Skin epidermis (tissue), 12 donors: ENCODE data around the gene FGR.

Experiments used
- H3K27ac ChIP-seq, 21 experiments: fragments of 200-600 bp; sonication (generic) in 11 of 21; one replicate each; pipeline ENCODE4 v1.5.0; 2020; ENCODE audit warnings: mild to moderate bottlenecking in 3 of 21, inconsistent platforms in 2 of 21, moderate library complexity in 2 of 21
- H3K4me3 ChIP-seq, 7 experiments: fragments of 200-600 bp; sonication (generic) in 2 of 7; one replicate each; pipeline ENCODE4 v1.5.0; 2020; ENCODE audit warnings: inconsistent platforms in 2 of 7, mild to moderate bottlenecking in 2 of 7, moderate library complexity in 1 of 7

FGR gene

DNA sequence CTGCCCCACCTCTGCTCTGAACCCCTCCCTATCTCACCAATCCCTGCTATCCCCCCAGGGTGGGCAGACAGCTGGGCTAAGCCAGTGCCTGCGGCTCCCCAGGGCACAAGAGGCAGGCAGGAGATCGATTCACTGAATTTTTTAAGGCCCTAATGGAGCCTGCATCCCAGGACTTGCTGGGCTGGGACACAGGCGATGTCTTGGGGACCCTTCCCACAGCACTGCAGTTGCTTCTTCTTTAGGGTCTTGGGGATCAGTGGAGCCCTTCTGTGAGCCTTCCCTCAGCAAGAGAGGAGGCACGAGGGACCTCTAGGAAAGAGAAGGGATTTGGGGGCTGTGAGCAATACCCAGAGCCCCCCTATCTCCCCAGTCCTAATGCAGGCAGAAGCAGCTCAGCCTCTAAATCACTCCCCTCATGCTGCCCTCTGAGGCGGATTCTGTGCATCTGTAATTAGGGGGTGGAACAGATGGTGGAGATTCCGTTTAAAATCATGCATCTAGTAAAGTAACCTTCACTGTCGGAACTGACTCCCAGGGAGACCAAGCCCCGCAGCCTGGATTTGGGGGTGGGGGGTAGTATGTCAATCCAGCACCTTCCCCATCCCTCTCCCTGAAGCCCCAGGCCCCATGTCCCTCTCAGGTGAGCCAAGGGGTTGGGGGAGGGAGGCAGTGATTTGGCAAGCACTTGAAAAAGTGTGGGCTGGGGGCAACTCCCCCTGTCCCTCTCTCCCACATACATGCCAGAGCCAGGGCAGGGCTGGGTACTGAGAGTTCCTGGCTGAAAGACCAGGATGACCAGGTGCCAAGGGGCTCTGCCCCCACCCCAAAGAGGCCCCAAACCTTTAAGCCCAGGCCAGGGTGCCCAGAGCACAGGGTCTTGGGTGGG is 41.1 kb downstream of the FGR start:
- Histone ChIP-seq H3K4me3 (no peak overlapping the region), H3K27ac (peak overlapping the region in 10 of 21 experiments; percentile 23 to 85 (median 55))

DNA sequence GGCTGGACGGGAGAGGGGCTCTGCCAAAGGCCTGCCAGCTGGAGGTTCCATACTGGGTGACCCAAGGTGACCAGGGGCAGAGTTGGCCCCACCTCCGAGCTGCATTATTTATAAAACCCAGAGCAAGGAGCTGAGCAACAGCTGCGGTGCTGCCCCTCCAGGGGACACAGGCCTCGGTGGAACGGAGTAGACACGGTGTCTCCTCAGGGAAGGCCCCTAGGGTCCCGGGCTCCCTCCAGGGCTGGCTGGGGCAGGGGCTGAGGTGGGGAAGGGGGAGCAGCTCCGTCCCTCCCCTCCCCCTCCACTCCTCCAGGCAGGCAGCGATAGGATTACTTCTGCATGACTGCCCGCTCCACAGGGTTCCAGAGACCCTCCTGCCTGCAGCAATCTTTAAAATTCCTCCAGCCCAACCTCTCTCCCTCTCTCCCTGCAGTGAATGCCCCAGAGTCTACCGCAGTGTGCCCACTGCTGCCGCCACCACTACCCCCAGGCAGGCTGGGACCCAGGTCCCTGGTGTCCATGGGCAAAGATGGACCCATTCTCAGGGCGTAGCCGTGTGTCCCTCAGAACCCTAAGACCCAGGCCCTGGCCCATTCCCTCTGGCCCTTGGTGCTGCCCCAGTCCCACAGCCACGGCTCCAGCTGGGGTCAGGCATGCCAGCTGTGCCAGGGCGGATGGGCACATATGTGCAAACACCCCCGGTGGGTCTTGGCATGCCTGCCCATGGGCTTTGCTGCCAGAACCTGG is 41.9 kb downstream of the FGR start:
- H3K4me3 ChIP-seq, result no peak overlapping the region
- peak overlapping the region in 7 of 21 experiments; percentile 20 to 85 (median 54) for H3K27ac ChIP-seq

DNA sequence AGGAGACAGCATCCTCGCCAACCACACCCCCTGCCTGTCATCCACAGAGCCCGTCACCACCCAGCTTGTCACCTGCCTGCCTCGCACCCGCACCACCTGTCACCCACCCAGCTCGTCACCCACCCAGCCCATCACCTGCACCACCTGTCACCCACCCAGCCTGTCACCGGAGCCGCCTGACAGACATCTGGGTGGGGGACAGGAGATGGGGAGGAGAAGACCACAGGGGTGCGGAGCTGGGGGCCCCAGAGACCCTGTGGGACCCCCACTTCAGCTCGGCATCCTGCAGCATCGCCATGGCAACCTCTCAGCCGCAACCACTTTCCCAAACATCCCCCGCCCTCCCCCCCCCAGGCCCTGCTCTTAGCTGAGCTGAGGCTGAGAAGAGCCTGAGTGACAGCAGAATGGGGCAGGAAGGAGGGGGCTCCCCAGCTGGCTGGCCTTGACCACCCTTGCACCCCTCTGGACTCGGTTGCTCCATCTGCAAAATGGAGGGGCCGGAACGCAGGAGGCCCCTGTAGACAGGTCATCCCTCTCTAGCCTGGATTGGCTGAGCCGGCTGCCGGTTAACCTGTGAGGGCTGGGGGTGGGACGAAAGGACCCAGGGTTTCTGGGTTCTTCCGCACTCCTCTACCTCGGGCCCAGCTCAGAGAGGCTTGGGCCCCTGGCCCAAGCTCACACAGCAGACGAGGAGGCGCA is 42.6 kb downstream of the FGR start:
- Histone ChIP-seq H3K27ac (peak overlapping the region in 5 of 21 experiments; percentile 23 to 85 (median 55)), H3K4me3 (no peak overlapping the region)

DNA sequence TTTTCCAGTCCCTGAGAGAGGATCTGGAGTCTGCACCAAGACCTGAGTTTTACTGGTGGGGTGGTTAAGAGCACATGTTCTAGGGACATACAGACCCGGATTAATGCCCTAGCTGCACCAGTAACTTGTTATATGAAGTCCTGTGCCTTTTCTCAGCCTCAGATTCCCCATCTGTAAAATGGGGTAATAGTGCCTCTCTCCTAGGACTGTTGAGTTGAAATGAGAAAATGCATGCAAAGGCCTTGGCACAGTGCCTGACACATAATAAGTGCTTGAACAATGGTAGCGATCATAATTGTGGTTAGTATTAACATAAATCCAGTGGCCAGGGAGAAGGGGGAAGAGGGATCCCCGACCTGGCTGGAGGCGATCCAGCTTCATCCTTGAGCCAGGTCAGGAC is 43.4 kb downstream of the FGR start:
- Histone ChIP-seq H3K4me3 (no peak overlapping the region), H3K27ac (peak overlapping the region in 8 of 21 experiments; percentile 11 to 85 (median 42))

DNA sequence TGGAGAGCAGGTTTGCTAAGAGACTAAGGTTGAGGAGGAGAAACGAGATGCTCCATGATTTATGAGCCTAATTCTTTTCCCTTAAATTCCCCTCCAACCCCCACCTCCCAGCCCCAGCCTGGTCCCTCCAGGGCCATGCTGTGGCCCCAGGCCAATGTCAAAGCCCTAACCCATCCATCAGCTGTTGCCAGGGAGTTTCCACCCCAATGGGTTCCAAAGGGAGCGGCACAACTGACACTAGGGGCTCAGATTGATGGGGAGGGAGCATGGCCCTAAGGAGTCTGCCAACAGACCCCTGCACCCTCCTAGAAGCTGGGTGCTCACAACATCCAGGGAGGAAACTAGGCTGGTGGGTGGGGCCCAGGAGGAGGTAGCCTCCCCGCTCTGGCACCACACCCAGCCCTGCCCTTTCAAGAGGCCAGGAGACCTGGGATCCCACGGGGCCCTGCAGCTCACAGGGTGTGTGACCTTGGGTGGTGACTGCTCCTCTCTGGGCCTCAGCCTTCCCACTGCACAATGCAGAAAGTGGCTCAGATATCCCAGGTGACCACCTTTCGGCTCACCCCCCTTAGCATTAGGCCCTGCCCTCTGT is 44.0 kb downstream of the FGR start:
- H3K4me3 ChIP-seq, result no peak overlapping the region
- peak overlapping the region in 11 of 21 experiments; percentile 11 to 85 (median 47) for H3K27ac ChIP-seq

DNA sequence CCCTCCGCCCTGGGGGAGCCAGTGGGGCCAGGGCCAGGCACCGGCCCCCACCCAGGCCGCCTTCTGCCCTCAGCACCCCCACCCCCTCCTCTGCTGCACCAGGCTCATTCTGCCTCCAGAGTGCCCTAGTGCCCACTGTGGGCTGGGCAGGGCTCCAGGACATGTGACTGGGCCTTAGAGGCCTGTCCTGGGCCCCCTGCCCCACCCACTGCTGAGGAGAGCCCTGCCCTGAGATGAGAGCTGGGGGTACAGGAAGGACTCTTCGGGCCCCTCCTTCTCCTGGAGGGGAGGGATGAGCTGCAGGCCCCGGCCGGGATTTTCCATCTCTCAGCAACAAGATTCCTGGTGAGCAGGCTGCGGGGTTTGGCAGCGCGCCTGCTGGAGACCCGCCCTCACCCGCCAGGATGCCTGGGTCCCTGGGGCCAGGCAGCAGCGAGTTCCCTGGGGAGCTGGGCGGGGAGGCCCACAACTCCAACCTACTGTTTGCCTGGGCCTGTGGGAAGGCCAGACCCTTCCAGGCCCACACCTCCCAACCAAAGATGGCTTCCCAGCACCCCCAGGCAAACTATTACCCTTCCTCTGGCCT is 45.1 kb downstream of the FGR start:
- peak overlapping the region in 18 of 21 experiments; percentile 5 to 85 (median 59) for H3K27ac ChIP-seq
- no peak overlapping the region for H3K4me3 ChIP-seq

DNA sequence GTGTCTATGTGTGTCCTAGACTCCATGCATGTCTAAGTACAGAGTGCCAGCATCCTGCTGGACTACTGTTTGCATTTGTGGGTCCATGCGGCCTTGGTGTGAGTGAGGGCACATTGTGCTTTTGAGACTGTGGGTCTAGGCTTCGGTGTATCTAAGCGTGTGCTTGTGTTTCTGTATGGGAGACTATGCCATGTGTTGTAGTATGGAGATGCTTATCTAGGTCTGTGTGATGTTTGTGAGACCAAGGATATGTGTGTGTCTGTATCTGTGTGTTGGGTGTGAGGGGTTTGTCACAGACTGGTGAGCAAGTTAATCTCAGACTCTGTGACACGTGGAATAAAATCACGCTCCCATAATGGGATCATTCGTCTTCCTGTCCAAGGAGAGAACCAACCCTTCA is 45.5 kb downstream of the FGR start:
- peak overlapping the region in 16 of 21 experiments; percentile 5 to 85 (median 64) for H3K27ac ChIP-seq
- no peak overlapping the region for H3K4me3 ChIP-seq

DNA sequence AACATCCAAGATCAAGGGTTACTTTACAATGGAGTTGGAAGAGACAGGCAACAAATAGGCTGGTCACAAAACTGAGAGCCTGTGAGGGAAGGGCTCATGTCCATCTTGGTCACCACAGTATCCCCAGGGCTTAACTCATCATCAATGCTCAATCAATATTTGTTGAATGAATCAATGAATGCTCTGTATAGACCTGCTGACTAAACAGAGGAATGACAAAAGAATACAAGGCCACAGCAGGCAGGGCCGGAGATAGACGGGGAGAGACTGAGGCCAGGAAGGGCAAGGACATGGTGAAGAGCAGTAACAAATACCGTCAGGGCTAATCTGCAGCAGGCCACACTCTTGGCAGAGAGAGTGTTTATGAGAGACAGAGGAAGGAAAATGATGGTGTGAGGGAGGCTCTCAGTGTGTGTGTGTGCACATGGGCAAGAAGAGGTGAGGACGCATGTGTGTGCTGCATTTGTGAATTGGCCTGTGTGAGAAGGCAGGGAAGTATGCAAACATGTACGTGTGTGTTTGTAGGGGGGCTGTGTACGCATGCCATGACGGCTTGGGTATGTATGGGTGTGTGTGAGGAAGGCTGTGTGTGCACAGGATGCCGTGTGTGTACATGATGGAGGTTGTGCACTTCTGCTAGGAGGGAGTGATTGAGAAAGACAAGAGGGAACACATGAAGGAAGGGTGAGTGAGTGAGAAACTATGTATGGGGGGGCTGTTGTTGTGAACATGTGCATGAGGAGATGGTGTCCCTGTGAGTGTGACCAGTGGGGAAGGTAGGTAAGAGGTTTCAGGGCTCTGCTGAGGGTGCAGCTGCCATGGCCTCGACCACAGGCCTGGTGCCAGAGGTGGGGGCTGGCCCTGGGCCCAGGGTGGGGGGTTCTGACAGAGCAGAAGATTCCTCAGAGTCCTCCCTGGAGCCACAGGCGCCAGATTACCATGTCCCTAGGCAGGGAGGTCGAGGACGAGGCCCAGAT is 46.4 kb downstream of the FGR start:
- no peak overlapping the region for H3K4me3 ChIP-seq
- H3K27ac ChIP-seq, result peak overlapping the region in 12 of 21 experiments; percentile 4 to 82 (median 59)

DNA sequence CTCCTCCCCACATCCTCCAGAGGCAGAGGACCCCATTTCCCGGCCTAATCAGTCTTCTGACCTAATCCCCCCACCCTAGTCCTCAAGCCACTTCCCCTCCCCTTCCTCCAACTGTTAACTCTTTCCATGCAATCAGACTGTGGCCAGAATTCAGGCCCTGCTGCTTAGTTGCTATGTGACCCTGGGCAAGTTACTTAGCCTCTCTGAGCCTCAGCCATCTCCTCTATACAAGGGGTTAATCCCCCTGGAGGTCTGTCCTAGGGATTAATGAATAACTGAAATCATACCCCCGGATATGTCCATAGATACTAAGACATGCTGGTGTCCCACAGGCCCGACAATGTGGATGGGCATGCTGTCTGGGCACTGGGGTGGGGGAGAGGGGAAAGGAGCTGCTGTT is 49.3 kb downstream of the FGR start:
- Histone ChIP-seq H3K4me3 (no peak overlapping the region), H3K27ac (peak overlapping the region in 2 of 21 experiments; percentile 14 to 56)

DNA sequence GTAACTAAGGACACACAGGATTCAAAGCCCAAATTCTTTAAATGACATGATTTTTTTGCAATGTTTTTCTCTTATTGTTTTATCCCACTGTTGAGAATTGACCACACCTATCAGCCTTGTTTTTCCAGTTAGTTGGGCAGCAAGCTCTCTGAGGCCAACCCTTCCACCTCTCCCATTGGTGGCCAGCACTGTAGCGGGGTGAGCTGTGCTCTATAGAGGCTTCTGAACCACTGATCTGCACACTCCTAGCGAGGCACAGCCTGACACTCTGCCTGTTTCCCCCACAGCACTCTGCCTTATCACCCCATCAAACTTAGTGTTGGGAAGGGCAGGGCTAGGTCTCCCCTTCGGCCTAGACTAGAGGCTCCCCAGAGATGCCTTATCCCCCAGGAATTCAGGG is 50.5 kb downstream of the FGR start:
- H3K4me3 ChIP-seq, result no peak overlapping the region
- H3K27ac ChIP-seq, result peak overlapping the region in 2 of 21 experiments; percentile 10 to 69

DNA sequence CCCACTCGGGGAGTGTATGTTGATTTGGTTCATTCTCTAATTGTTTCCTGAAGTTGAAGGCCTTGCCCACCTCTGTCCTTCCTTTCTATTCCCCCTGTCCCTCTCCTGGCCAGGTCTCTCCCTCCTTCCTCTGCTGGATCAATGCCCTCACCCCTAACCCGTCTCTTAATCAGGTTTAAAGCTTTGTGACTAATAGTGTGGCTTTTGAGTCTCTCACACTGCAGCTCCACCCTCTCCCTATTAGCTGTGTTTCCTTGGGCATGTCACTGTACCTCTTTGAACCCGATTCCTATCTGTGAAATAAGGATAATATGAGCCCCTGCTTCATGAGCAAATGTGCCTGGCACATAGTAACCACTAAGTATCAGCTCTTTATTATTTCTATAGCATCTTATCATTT is 51.5 kb downstream of the FGR start:
- H3K4me3 ChIP-seq, result no peak overlapping the region
- H3K27ac ChIP-seq, result no peak overlapping the region

DNA sequence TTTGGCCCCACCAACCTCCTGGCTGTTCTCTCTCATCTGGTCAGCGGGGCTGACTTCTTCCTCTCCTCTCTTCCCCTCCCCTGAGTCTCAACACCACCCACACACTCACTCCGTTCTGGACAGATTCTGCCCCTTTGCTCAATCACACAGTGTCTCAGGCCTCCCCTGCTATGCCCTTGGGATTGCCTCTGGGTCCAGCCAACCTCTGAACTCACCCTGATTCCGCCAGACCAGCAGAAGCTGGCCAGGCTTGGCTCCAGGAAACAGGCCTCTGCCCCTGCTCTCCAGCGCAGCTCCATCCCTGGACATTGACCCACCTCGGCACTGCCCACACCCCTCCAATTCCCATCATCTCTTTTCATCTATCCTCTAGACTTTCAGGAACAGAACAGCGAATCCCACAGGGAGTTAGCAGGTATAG is 53.2 kb downstream of the FGR start:
- Histone ChIP-seq H3K4me3 (no peak overlapping the region), H3K27ac (peak overlapping the region in 6 of 21 experiments; percentile 16 to 38 (median 31))

DNA sequence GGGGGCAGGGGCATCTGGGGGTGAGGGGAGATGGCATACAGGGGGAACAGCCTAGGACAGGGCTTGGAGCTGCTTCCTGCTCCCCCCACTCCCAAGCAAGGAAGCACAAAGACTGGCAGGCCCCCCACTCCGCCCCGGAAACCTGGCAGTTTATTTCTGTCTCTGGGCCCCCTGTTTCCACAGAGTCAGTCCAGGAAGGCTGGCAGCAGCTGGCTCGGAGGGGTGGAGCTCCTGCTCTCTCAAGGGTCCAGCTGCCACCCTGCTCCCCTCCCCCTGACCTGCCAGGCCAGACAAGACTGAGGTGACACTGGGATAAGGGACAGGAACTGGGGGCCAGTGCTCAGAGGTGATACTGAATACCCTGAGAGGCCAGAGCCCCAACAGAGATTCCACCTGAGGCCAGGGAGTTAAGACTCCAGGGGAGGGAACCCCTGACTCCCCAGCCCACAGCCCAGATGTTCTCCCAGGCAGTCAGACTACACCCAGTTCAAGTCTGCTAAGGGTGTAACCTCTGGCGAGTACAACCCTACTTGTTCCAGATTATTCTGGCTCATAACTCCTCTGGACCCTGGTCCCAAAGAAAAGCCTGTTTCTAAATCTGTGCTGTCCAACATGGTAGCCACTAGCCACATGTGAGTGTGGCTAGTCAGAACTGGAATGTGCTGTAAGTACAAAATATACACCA is 57.3 kb downstream of the FGR start:
- H3K27ac ChIP-seq, result peak overlapping the region in 12 of 21 experiments; percentile 16 to 91 (median 54)
- no peak overlapping the region for H3K4me3 ChIP-seq

DNA sequence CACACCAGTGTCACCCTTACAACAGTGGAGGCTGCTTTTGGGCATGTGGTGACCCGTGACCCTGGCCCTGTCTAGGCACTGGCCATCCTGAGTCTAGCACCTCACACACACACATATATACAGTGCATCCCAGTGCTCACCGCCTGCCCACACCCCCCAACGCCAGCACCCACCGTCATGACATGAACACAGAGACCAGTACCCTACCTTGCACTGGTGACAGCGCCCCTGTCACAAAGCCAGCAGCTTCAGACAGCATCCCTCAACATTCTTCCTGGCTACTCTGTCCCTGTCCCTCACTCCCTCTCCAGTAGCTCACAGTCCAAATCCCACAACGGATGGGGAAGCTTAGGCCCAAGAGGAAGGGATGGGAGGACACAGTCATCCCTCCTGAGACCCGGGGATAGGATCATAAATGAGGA is 58.2 kb downstream of the FGR start:
- Histone ChIP-seq H3K27ac (peak overlapping the region in 11 of 21 experiments; percentile 5 to 91 (median 69)), H3K4me3 (no peak overlapping the region)

DNA sequence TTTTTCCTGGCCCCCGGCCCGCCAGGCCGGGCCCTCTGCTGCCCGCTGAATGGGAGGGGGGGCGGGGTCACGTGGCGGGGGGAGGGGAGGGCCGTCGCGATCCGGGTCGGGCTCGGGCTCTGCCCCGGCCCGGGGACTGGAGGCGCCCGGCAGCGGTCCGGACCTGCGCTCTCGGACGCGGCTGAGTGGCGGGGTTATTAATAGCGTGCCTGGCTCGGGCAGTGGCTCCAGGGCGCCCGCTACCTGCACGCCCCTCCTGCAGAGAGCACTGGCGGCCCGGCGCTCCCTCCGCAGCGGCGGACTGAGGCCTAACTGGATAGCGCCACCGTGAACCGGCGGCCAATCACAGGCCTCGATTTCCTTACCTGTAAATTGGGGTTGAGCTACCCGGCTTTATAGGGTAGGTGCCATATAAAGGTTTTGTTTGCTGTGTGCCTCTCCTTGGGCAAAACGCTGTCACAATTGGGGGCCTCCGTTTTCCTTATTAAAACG is 59.1 kb downstream of the FGR start:
- peak overlapping the region; percentile 9 to 44 (median 32) for H3K4me3 ChIP-seq
- H3K27ac ChIP-seq, result peak overlapping the region in 18 of 21 experiments; percentile 37 to 91 (median 74)

DNA sequence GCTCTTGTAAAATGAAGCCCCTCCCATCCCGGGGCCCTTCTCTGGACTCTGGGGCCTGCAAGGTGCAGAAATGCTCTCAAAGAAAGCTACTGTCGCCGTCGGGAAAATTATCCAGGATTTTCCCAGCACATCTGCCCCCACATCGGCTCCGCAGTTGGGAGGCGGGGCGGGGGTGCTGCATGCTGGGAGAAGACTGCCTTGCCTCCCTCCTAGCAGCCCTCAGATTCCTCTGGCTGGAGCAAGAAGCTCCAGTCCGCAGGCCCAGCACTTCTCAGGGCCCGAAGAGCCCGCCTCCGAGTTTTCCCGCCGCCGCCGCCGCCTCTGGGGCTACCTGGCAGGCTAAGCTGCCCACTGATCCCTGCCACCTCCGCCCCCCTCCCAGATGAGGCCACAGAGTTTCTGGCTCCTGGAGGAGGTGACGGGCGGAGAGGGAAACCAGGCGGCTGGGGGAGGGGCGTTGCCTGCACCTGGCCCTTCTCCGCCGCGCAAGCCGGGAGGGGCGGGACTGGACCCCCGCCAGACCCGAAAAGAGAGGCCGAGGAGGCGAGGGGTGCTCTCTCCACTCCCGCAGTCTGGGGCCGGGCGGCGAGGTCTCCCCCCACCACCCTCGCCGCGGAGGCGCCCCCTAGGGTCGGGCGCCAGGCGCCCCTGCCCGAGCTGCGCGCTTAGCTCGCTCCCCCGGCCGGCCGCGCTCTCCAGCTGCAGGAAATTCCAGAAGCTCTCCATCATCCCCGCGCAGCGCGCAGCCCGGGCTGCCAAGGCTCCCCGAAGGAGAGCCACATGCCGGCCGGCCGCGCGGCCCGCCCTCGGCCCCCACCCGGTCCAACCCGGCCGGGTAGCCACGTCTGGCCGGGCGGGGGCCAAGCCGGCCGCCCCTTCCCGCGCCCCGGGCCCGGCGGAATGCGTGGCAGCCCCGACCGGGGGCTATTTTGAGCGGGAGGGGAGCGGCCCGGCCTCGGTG is 59.8 kb downstream of the FGR start:
- Histone ChIP-seq H3K4me3 (peak overlapping the region; percentile 9 to 44 (median 32)), H3K27ac (peak overlapping the region in 20 of 21 experiments; percentile 24 to 91 (median 72))
